Neuronal stem cell (in vitro differentiated cells): ENCODE measurements around the gene MYH3.

Experiments
- DNase-seq: peaks from one replicate; pipeline ENCODE4 v3.0.0-alpha.2; 2013; ENCODE audit warnings: low spot score
- H2AFZ ChIP-seq: one replicate; pipeline ENCODE4 v1.6.1; 2013; ENCODE audit warnings: mild to moderate bottlenecking, low read length, inconsistent platforms
- H2AK5ac ChIP-seq: 2 replicates; pipeline ENCODE4 v1.6.1; 2013; ENCODE audit warnings: low read depth, mild to moderate bottlenecking, inconsistent platforms, low read length, moderate library complexity, mixed read lengths
- H2BK120ac ChIP-seq: 2 replicates; pipeline ENCODE4 v1.6.1; 2013; ENCODE audit warnings: low read depth, mild to moderate bottlenecking, inconsistent platforms, low read length, moderate library complexity, mixed read lengths
- H2BK12ac ChIP-seq: one replicate; pipeline ENCODE4 v1.6.1; 2013; ENCODE audit warnings: low read length, inconsistent platforms
- H2BK15ac ChIP-seq: 2 replicates; pipeline ENCODE4 v1.6.1; 2013; ENCODE audit warnings: mild to moderate bottlenecking, low read length, inconsistent platforms, mixed read lengths
- H2BK5ac ChIP-seq: one replicate; pipeline ENCODE4 v1.6.1; 2013; ENCODE audit warnings: inconsistent platforms, mild to moderate bottlenecking, low read length, moderate library complexity
- H3K14ac ChIP-seq: one replicate; pipeline ENCODE4 v1.6.1; 2013; ENCODE audit warnings: low read length, inconsistent platforms
- H3K18ac ChIP-seq: 2 replicates; pipeline ENCODE4 v1.6.1; 2013; ENCODE audit warnings: low read length, inconsistent platforms
- H3K23ac ChIP-seq: 2 replicates; pipeline ENCODE4 v1.6.1; 2013; ENCODE audit warnings: low read depth, mild to moderate bottlenecking, mixed read lengths, low read length, inconsistent platforms; ENCODE audit not compliant: poor library complexity
- H3K27ac ChIP-seq: replicated peaks from 3 replicates; pipeline ENCODE4 v1.5.1; 2013; ENCODE audit warnings: low read length, inconsistent platforms
- H3K27me3 ChIP-seq, 3 experiments: 2 replicates each; pipeline ENCODE4 v1.6.1; 2013; ENCODE audit warnings: low read length in 3 of 3, mild to moderate bottlenecking in 2 of 3, inconsistent platforms in 1 of 3, low read depth in 1 of 3, mixed read lengths in 1 of 3, moderate library complexity in 1 of 3; ENCODE audit not compliant: control insufficient read depth in 3 of 3, insufficient read depth in 3 of 3
- H3K36me3 ChIP-seq, 2 donors: replicated peaks in 1 of 2; 2 replicates each; pipeline ENCODE4 v1.6.1; 2013; ENCODE audit warnings: low read length in 2 of 2; ENCODE audit not compliant: control insufficient read depth in 2 of 2, insufficient read depth in 2 of 2
- H3K4ac ChIP-seq: 2 replicates; pipeline ENCODE4 v1.6.1; 2013; ENCODE audit warnings: inconsistent platforms, mild to moderate bottlenecking, low read length, moderate library complexity
- H3K4me1 ChIP-seq, 2 donors: 1 replicate in 1 of 2; 2 replicates in 1 of 2; pipeline ENCODE4 v1.6.1; 2013; ENCODE audit warnings: low read length in 2 of 2, low read depth in 1 of 2; ENCODE audit not compliant: control insufficient read depth in 2 of 2, insufficient read depth in 1 of 2
- H3K4me2 ChIP-seq: one replicate; pipeline ENCODE4 v1.6.1; 2013; ENCODE audit warnings: mild to moderate bottlenecking, low read length, inconsistent platforms; ENCODE audit not compliant: insufficient read depth, poor library complexity, severe bottlenecking
- H3K4me3 ChIP-seq, 2 donors: 2 replicates each; pipeline ENCODE4 v1.5.1; 2013; ENCODE audit warnings: low read length in 2 of 2, mild to moderate bottlenecking in 2 of 2, inconsistent platforms in 1 of 2, moderate library complexity in 1 of 2
- H3K79me1 ChIP-seq: one replicate; pipeline ENCODE4 v1.6.1; 2013; ENCODE audit warnings: low read depth, mild to moderate bottlenecking, inconsistent platforms, low read length, moderate library complexity
- H3K9ac ChIP-seq: one replicate; pipeline ENCODE4 v1.6.1; 2013; ENCODE audit warnings: mild to moderate bottlenecking, low read depth, low read length, inconsistent platforms; ENCODE audit not compliant: poor library complexity
- H3K9me3 ChIP-seq, 2 donors: replicated peaks in 1 of 2; 2 replicates each; pipeline versions ENCODE3 to v1.6.1; 2013; ENCODE audit warnings: low read length in 2 of 2, mild to moderate bottlenecking in 2 of 2, inconsistent platforms in 1 of 2, low read depth in 1 of 2, mixed read lengths in 1 of 2, moderate library complexity in 1 of 2; ENCODE audit not compliant: control insufficient read depth in 2 of 2, insufficient read depth in 1 of 2
- H4K8ac ChIP-seq: one replicate; pipeline ENCODE4 v1.6.1; 2013; ENCODE audit warnings: low read depth, mild to moderate bottlenecking, inconsistent platforms, low read length, moderate library complexity
- H4K91ac ChIP-seq: one replicate; pipeline ENCODE4 v1.6.1; 2013; ENCODE audit warnings: low read length, low read depth, mild to moderate bottlenecking, inconsistent platforms; ENCODE audit not compliant: poor library complexity
- WGBS, 2 donors: extraction: QIAGEN DNeasy Blood & Tissue Kit; methylation state at CpG; one replicate each; pipeline ENCODE4 v1.1.7; 2013; ENCODE audit warnings: missing lambda C conversion rate in 2 of 2, mixed read lengths in 1 of 2; ENCODE audit not compliant: insufficient read length in 2 of 2, insufficient replicate concordance in 1 of 2; ENCODE audit errors: extremely low coverage in 2 of 2; 5-methylcytosine and 5-hydroxymethylcytosine counted together

MYH3 gene

GRCh38 chr17:10652984-10653659 lies 4.0 kb downstream of the MYH3 start:
- Histone ChIP-seq H3K4me1 (peaks cover 0 to 5% of the 10 kb centered on the region in 2 donors), H3K9me3 (peaks cover 0 to 2% of the 10 kb centered on the region in 2 donors)

GRCh38 chr17:10651927-10652326 lies 5.2 kb downstream of the MYH3 start:
- H3K4ac ChIP-seq, result no peak overlapping the region
- H4K91ac ChIP-seq, result no peak overlapping the region

More at GRCh38 chr17:10652984-10653659, 4.0 kb downstream of the MYH3 start:
- DNase-seq, result no peak
- Histone ChIP-seq H3K27me3 (no peaks in the 10 kb centered on the region), H3K14ac (no peak overlapping the region), H3K79me1 (no peaks in the 10 kb centered on the region), H3K4me3 (no peak overlapping the region), H2BK12ac (no peak overlapping the region), H3K23ac (no peak overlapping the region), H3K9ac (no peak overlapping the region), H3K36me3 (no peaks in the 10 kb centered on the region), H3K27ac (no peak overlapping the region), H2AK5ac (no peak overlapping the region), H2BK15ac (peak overlapping the region; percentile 75), H3K4me2 (no peak overlapping the region), H3K18ac (peak overlapping the region; percentile 11), H2BK5ac (no peak overlapping the region), H4K91ac (no peak overlapping the region), H3K4ac (no peak overlapping the region), H2BK120ac (no peak overlapping the region), H2AFZ (no peak overlapping the region), H4K8ac (no peak overlapping the region)
- WGBS, 2 donors, result no CpG with 5 or more reads among the region's 11 CpGs

GRCh38 chr17:10649602-10650001 lies 7.5 kb downstream of the MYH3 start:
- Histone ChIP-seq H2AFZ (no peak overlapping the region), H3K36me3 (no peaks in the 10 kb centered on the region), H2BK120ac (no peak overlapping the region), H3K9ac (no peak overlapping the region), H3K4me1 (no peaks in the 10 kb centered on the region), H2BK5ac (no peak overlapping the region), H3K4me2 (no peak overlapping the region), H3K9me3 (peaks cover 0 to 2% of the 10 kb centered on the region in 2 donors), H3K14ac (no peak overlapping the region), H3K27me3 (no peaks in the 10 kb centered on the region), H2BK12ac (no peak overlapping the region), H3K18ac (no peak overlapping the region), H3K23ac (no peak overlapping the region), H2BK15ac (no peak overlapping the region), H3K79me1 (no peaks in the 10 kb centered on the region), H3K4me3 (no peak overlapping the region), H4K8ac (no peak overlapping the region), H2AK5ac (no peak overlapping the region), H4K91ac (no peak overlapping the region), H3K4ac (no peak overlapping the region), H3K27ac (no peak overlapping the region)
- no CpG with 5 or more reads among the region's 5 CpGs for WGBS, 2 donors
- no peak for DNase-seq

More at GRCh38 chr17:10651927-10652326, 5.2 kb downstream of the MYH3 start:
- no peak overlapping the region for H3K14ac ChIP-seq
- no peak overlapping the region for H2BK12ac ChIP-seq
- no CpG with 5 or more reads among the region's 9 CpGs for WGBS, 2 donors
- no peak overlapping the region for H2AFZ ChIP-seq
- H4K8ac ChIP-seq, result no peak overlapping the region
- H3K23ac ChIP-seq, result no peak overlapping the region
- H2BK5ac ChIP-seq, result no peak overlapping the region
- H2BK120ac ChIP-seq, result no peak overlapping the region
- no peaks in the 10 kb centered on the region for H3K4me1 ChIP-seq
- no peak overlapping the region for H3K4me2 ChIP-seq
- H3K27ac ChIP-seq, result no peak overlapping the region
- H3K9ac ChIP-seq, result no peak overlapping the region
- no peak for DNase-seq
- no peak overlapping the region for H3K4me3 ChIP-seq
- no peaks in the 10 kb centered on the region for H3K27me3 ChIP-seq
- no peaks in the 10 kb centered on the region for H3K36me3 ChIP-seq
- H2BK15ac ChIP-seq, result no peak overlapping the region
- H3K79me1 ChIP-seq, result no peaks in the 10 kb centered on the region
- no peak overlapping the region for H3K18ac ChIP-seq
- no peak overlapping the region for H2AK5ac ChIP-seq
- peaks cover 0 to 2% of the 10 kb centered on the region in 2 donors for H3K9me3 ChIP-seq

GRCh38 chr17:10648956-10649355 lies 8.2 kb downstream of the MYH3 start:
- no peak overlapping the region for H3K23ac ChIP-seq
- no peak for DNase-seq
- no peak overlapping the region for H2BK120ac ChIP-seq
- no peak overlapping the region for H3K4ac ChIP-seq
- no CpG with 5 or more reads among the region's 3 CpGs for WGBS, 2 donors
- no peak overlapping the region for H4K91ac ChIP-seq
- H3K18ac ChIP-seq, result no peak overlapping the region
- no peak overlapping the region for H2AK5ac ChIP-seq
- peaks cover 0 to 2% of the 10 kb centered on the region in 2 donors for H3K9me3 ChIP-seq
- no peaks in the 10 kb centered on the region for H3K27me3 ChIP-seq
- H2BK5ac ChIP-seq, result no peak overlapping the region
- no peak overlapping the region for H4K8ac ChIP-seq
- no peak overlapping the region for H2BK15ac ChIP-seq
- H3K4me2 ChIP-seq, result no peak overlapping the region
- H3K9ac ChIP-seq, result no peak overlapping the region
- no peaks in the 10 kb centered on the region for H3K79me1 ChIP-seq
- H3K27ac ChIP-seq, result no peak overlapping the region
- no peak overlapping the region for H2BK12ac ChIP-seq
- no peak overlapping the region for H3K14ac ChIP-seq
- H2AFZ ChIP-seq, result no peak overlapping the region
- no peak overlapping the region for H3K4me3 ChIP-seq
- no peaks in the 10 kb centered on the region for H3K36me3 ChIP-seq
- H3K4me1 ChIP-seq, result no peaks in the 10 kb centered on the region
